Posterior cingulate gyrus (tissue), 11 donors: ENCODE data around the gene MMP20.

Experiments used
- DNase-seq, 10 donors: peaks; one replicate each; pipeline versions ENCODE4 v3.0.0 to v3.0.0-alpha.2; 2020 to 2021; ENCODE audit warnings: mixed read lengths in 3 of 10
- intact Hi-C: fragments of 100-400 bp; cut with DNase I; formaldehyde crosslinking; loops from one replicate; pipeline ENCODE4 v1.15.1; 2023

Gene MMP20

DNA sequence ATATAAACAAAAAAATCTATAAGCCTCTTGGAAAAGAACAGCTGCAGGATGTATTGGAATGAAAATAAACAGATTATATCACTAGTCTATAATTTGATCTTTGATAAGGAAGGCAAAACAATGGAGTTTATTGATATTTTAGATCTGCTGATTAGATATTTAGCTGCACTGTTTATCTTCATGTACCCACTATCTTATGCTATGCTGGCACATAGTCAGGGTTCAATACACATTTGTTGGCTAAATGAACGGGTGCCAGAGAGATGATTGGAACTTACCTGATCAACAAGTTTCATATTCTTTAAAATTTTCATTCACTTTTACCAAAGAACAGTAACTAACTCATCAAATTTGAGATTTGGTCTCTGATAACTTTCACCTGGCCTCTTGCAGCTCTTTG, 26.9 kb downstream of the MMP20 start:
- intact Hi-C loops: no loop called here
- no peak for DNase-seq

DNA sequence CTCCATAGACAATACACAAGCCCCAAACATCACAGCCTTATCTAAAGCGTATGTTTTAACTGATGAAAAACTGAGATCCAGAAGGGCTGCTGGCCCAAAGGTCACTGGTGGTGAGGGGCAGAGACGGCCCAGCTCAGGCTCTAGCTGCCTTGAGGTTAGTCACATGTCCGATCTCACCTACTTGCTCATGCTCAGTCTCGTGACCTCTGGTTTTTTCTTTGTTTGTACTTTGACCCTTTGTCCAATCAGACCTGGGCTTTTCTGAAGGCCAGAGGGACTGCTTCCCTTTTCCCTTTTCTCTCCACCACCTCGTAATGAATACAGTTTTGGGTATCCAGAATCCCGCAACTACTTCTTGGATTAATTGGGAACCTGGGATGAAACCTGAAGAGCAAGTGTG, 28.6 kb downstream of the MMP20 start:
- DNase-seq: no peak
- intact Hi-C loops: no loop called here

DNA sequence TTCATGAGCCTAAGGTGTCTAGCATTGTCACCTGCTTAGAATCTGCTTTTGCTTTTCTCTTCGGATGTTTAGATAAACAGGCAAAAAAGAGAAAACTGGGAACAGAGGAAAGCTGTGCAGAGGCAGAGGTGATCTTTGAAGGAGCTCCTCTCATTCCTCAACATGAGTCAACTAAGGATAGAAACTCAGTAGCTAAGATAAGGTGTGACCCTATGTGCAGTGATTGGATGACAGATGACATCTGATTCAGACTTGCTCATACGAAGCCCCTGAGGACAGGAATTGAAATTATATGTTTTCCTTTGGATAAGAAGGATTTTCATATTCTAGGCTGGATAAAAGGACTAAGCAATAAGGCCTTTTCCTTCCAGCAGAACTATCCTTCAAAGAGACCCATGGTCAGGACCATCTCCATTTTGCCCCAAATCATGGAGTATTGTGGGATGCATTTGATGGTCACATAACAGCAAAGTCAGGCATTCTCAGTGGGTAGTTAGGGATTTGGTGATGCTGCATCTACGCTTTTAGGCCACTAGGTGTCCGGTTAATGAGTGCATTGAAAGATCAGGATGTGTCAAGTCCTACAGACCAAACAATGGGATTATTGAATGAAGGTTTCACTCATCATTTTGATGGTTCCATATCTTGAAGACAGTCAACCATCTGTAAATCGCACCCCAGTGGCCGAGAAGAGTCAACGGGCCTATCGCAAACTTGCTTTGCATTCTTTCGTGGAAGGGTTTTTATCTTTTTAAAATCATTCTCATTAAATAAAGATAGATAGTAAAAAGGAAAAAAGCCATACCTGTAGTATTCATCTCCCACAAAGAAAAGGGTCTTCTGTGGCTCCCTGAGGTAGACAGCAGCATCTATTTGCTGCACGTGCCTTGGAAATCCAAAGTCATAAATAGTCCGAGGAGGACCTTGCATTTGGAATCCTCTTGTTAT, 32.2 kb downstream of the MMP20 start:
- DNase-seq: no peak
- intact Hi-C loops: no loop called here

DNA sequence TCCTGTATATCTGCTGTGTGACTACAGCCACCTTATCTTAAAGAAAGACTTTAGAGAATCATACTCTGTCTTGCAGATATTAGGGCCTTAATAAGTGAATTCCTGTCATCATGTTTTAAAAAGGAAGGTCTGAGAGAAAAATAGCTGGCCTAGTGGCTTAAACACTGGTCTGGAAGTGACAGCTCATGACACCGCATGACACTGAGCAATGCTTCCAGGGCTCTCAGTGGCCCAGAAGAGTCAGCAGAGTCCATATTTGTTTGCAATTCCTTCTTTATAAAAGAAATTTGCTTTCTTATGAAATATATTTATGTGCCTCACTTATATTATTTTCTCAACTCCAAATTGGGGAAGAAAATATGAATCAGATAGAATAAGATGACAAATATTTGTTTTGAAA, 33.0 kb downstream of the MMP20 start:
- DNase-seq: no peak
- intact Hi-C loops: no loop called here

DNA sequence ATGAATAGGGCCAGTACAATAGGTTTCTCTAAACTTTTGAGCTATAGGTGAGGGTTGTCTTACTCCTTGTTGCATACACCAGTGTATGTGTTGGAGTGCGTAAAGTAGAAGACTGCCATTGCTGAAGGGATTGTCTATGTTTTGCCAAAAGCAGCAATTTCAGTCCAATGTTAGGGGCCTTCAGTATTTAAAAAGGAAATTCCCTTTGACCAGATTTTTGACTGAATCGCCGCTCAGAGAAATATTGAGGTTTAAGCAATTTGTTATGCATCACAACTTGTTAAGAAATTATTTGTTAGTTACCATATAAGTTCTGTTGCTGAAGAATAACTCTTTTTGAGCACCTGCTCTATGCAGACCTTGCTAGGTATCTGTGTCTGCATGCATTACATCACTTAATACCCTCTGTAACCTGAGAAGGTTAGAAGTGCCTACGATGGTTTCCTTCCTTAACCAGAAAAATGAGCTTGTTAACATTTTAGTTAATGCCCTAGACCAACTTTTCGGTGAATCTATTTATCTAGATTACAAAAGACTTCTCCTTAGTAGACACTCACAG, 33.9 kb downstream of the MMP20 start:
- intact Hi-C loops: no loop called here

DNA sequence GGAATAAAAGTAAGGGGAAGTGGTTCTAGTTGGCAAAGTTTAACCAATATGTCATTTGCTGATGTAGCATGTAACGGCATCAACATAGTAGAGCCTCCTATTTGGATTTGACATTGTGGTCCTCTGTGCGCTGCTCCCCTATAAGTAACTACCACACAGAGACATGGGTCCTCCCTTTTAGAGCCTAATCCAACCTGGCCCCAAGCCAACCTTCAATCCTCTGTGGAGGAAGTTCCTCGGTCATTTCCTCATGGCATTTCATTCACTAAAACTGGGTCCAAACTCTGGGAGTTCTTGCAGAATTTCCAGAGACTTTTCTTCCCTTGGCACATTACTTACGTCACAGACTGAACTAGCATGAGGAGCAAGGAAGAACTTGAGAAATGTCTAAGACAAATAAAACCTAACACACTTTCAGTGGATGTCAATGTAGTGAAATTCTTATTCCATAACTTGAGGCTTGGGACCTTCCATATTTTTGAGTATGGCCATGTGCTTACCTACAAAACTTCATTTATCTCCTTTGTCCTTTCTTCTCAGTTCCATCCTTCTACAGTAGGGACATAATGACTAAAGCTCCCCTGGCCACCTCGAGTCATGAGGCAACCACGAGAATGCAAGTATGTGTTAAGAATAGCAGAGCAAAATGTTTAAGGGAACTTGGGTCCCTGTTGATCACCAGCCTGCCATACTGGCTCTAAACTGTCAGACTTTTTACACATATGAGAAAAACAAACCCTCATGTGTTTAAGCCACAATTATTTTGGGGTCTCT, 34.7 kb downstream of the MMP20 start:
- no peak for DNase-seq
- intact Hi-C loops: no loop called here

More for the DNA sequence above, 33.9 kb downstream of the MMP20 start:
- DNase-seq: no peak

DNA sequence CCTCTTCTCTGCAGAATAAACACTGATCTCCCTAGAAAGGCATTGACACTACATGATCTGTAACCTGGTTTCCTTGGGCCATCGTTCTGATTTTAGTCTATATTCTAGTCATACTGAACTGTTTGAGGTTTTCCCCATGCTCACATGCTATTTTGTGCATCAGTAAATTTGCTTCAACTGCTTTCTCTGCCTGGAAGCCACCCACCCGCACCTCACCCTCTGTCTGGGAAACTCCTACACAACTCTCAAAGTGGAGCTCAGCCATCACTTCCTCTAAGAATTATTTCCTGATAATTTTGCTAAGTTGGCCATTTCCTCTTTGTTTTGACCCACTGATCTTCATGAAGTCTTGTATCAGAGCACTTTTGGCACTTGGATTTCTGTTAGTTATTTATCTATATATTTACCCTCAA, 36.1 kb downstream of the MMP20 start:
- intact Hi-C loops: no loop called here
- DNase-seq: no peak

DNA sequence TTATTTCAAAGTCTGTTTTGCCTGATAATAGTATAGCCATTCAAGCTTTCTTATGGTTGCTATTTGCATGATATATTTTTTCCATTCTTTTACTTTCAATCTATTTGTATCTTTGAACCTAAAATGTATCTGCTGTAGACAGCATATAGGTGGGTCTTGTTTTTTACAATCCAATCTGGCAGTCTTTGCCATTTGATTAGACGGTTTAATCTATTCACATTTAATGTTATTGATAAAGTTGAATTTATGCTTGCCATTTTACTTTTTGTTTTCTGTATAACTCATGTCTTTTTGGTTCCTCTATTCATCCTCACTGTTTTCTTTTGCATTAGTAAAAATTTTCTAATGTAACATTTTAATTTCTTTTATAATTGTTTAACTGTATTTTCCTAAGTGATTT, 37.4 kb downstream of the MMP20 start:
- intact Hi-C loops: no loop called here
- no peak for DNase-seq

DNA sequence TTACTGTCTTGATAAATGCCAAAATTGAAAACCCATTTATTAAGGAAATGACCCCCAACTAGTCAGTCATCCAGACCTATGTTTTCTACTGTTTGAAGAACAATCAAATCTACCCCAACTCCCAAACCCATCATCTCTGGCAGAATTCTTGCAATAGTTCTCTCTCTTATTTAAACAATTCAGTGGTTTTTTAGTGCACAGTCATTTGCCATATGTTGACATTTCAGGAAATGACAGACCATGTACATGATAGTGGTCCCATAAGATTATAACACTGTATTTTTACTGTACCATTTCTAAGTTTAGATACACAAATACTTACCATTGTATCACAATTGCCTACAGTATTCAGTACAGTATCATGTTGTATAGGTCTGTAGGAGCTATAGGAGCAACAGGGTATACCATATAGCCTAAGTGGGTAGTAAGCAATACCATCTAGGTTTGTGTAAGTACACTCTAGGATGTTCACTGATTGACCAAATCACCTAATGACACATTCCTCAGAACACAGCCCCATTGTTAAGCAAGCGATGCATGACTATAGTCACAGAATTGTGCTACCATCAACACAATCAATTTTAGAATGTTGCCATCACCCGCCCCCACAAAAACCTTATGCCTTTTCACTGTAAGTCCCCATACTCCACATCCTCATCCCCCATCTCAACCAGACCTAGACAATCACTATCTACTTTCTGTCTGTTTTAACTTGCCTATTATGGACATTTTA, 41.8 kb downstream of the MMP20 start:
- intact Hi-C loops: no loop called here
- DNase-seq: no peak

DNA sequence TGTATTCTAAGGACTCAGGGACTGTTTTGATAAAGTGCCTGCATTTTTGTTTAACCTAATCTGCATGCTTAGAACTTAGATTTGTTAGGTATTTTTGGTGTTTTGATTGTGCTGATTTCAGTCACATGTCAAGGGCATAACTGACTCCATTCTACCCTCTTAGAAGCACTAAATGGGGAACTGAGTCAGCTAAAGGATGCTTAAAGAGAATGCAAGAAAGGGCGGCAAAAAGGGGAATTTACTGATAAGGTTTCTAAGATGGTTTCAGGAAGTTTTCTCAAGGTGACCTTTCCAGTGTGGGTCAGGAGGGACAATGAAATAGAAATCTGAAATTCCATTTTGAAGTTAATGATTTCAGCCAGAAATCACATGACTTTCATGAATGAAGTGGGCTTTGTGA, 43.0 kb downstream of the MMP20 start:
- DNase-seq: no peak
- intact Hi-C loops: no loop called here

DNA sequence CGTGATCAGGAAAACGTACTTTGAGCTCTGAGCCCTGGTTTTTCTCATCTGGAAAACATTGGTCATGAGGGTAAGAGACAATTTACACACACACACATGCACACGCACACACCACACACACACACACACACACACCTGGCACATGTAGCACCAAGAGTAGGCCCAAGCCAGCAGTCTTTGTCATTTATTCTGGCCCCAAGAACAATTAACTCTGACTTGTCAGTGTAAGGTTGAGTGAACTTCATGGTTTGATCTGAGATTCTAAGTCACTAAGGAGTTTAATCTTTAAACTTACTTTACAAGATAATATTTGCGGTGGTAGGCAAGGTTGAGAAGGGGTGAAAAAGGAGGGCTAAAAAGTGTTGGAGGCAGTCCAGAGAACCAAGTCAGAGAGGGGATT, 44.1 kb downstream of the MMP20 start:
- intact Hi-C loops: no loop called here
- DNase-seq: no peak

DNA sequence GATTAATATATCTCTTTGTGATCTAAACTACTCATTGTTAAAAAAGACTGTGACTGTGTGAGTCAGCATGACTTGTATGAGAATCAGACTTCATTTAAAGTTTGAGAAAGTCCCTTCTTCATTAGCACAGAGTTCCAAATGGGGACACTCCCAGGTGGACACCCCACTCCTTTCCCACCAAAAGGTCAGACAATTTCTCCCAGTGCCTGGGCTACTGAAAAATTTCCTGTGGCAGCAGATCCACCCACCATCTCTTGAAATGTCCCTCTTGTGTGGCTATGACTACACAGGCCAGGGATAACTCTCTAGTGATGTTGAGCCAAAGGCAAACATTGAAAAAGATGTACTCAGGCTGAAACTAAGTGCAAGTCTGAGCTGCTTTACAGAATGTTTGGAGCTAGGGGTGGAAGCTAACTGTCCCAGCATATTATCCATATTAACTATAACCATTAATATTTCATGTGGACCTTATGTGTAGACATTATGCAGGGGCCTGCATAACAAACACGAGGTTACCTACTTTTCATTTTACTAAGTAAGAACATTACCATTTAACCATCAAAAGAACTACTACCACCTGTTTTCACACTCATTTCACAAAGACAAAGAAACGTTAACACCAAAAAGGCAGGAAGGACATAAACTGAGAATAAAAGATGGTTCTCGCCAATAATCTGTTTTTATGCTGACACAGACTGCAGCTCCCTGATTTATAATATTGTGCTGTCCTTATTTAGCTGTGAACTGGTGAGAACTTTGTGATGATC, 44.8 kb downstream of the MMP20 start:
- no peak for DNase-seq
- intact Hi-C loops: no loop called here

DNA sequence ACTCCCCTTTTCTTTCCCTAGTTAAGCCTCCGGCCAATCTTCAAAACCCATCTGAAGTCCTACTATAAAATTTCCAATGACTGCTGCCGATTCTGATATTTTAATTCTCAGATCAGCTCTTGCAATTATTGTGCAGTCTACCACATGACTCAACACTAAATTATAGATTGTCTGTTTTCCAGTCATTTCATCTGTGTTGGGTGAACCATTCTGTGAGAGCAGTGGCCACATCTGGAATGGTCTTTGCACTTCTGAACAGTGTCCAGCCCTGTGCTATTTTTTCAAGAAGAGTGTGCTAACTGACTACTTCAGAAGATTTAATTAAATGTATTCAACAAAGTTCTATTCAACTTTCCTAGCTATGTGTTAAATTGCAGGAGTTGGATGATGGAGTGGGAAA, 47.4 kb downstream of the MMP20 start:
- intact Hi-C loops: no loop called here

DNA sequence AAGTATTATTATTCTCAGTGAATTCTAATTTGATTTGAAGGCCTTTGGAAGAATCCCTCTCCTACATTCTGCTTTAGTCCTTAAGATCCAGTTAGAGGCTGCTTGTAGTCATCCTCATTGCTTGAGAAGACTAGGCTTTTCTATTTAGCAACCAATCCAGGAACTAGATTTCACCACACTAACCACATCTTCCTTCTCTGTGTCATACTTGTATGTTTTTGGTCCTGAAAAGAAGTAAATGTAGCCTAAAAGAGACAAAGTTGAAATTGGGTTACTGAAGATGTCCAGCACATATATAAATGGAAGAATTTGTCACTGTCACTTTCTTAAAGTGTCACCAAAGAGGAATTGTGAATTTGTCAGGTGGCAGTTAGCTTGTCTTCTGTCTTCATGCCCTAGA, 48.0 kb downstream of the MMP20 start:
- DNase-seq: no peak
- intact Hi-C loops: no loop called here

More for the DNA sequence above, 47.4 kb downstream of the MMP20 start:
- DNase-seq: no peak

DNA sequence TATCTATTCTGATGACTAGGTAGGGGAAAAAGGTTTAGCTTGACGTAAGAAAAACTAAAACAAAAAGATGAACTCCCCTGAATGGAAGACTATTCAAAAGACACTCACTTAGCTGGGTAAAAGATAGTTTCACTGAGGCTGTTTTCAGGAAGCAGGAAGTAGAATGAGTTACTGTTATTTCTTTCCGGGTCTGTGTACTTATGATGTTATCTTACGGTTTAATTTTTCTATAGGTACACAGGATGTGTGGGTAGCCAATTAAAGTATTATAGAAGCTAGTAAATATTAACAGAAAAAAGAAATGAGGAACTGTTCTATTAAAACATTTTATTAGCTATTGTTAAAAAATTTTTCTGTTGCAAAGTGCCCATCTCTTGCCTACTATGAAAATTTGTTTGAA, 48.8 kb downstream of the MMP20 start:
- no peak for DNase-seq
- intact Hi-C loops: no loop called here

DNA sequence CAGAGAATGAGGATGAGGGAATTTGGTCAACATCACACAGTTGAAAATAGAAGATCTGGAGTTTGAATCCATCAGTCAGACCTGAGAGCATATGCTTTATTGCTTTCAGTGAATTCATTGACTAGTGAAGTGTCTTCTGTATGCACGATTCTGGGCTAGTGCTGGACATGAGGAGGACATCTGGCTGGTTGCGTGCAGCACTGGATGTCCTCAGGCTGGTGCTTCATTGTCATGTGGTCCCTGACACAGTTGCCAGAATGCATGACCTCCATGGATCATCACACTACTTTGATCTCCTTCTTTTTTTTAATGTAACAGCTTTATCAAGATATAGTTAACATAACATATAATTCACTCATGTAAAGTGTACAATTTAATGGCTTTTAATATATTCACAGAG, 50.1 kb downstream of the MMP20 start:
- intact Hi-C loops: no loop called here
- no peak for DNase-seq

DNA sequence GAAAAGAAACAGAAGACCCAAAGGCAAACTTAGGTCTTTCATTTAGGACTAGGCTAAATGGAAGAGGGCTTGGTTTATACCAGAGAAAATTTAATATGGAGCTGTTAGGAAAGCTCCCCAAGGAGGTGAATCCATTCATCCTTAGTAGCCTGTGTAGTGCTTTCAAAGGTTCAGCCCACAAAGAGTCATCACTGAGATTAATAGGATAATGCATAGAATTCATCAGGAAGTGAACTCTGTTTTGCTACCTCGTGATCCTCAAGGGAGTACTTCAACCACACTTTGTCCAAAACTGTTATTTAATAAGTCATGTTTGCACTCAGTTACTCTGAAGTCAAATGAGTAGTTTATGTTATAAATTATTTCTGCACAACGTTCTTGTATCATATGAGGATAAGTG, 51.3 kb downstream of the MMP20 start:
- intact Hi-C loops: no loop called here
- DNase-seq: no peak

DNA sequence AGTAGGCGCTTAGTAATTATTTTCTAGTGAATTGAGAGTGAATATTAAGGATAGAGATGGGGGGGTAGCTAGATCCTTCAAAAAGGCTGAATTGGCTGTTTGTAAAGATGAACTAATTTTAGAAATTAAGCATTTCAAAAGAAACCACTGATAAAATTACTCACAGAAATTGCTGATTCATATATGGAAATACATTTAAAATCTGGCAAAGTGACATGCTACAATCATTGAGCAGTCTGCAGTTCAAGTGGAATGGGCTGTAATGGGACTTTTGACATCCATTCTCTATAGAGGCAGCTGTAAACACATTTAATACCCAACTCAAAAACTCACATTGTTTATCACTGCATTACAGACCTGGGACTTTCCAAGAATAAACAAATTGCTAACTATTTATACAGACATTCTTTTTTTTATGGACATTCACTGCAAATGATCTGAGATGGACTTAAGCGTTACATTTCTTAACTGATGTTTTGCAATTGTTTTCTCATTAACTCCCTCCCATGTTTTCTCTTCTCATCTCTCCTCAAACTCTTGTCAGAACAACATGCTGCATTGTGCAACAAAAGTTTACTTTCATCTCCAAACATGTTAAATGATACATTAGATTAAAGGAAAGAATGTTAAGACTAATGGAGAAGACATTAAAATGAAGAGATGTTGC, 52.4 kb downstream of the MMP20 start:
- no peak for DNase-seq
- intact Hi-C loops: no loop called here

DNA sequence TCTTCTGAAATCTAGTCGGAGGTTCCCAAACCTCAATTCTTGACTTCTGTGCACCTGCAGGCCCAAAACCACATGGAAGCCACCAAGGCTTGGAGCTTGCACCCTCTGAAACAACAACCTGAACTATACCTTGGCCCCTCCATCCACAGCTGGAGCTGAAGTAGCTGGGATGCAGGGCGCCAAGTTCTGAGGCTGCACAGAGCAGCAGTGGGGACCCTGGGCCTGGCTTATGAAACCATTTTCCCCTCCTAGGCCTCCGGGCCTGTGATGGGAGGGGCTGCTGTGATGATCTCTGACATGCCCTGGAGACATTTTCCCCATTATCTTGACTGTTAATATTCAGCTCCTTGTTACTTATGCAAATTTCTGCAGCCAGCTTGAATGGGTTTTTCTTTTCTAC, 56.3 kb downstream of the MMP20 start:
- intact Hi-C loops: no loop called here
- DNase-seq: no peak

DNA sequence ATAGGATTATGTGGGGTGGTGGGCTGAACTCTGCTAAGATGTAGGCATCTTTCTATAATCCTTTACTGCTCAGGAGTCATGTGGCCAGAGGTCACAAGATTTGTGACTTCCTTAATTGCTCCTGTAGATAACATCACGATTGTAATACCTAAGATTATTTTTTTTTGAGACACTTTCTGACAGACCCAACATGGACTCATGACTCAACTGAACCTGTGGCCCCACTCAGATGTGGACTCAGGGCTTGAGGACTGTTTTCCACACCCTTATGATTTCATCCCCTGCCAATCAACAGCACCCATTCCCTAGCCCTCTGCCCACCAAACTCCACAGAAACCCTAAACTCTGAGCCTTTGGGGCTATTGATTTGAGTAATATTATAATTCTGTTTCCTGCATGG, 59.0 kb downstream of the MMP20 start:
- intact Hi-C loops: no loop called here
- DNase-seq: no peak
